Inferior parietal cortex (tissue), 1 donor: Measurements from ENCODE around the gene LGALS3.
A peak's percentile ranks its signal among the peaks of the same experiment; 100 is the strongest.
"Not testable (repeated sequence)": the region's sequence is repeated elsewhere in the genome, so short reads cannot be mapped to it uniquely, and the experiment has no call there.

Experiments used
- DNase-seq: peaks from one replicate; pipeline ENCODE4 v3.0.0-alpha.2; 2016; ENCODE audit errors: extremely low spot score

Gene LGALS3

DNA sequence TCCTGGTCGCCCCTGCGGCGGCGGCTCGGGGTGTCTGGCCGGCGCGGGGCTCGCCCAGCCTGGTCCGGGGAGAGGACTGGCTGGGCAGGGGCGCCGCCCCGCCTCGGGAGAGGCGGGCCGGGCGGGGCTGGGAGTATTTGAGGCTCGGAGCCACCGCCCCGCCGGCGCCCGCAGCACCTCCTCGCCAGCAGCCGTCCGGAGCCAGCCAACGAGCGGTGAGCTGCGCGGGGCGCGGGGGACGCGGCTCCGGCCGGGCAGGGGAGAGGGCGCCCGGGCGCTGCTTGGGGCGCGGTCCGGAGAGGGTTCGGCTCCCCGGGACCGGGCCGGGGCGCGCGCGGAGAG lies at the start of gene LGALS3:
Gene LGALS3, plus strand, starts transcription at position 167 of the 342 bp plus-strand sequence. CDS start 8,122 bp downstream, outside the sequence.
- no peak for DNase-seq

DNA sequence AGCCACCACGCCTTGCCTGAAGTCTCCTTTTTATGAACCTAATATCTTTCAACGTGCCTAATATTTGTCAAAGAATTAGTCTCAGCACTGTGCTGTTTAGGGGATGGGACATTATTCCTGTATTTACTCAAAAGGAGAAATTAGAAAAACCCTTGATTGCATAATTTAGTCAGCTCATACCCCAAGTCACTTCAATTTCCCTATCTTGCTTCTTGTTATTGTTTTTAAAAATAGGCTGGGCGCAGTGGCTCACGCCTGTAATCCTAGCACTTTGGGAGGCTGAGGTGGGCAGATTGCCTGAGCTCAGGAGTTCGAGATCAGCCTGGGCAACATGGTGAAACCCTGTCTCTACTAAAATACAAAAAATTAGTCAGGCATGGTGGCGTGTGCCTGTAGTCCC lies 49.1 kb upstream of the LGALS3 start:
- DNase-seq: not testable (repeated sequence)

DNA sequence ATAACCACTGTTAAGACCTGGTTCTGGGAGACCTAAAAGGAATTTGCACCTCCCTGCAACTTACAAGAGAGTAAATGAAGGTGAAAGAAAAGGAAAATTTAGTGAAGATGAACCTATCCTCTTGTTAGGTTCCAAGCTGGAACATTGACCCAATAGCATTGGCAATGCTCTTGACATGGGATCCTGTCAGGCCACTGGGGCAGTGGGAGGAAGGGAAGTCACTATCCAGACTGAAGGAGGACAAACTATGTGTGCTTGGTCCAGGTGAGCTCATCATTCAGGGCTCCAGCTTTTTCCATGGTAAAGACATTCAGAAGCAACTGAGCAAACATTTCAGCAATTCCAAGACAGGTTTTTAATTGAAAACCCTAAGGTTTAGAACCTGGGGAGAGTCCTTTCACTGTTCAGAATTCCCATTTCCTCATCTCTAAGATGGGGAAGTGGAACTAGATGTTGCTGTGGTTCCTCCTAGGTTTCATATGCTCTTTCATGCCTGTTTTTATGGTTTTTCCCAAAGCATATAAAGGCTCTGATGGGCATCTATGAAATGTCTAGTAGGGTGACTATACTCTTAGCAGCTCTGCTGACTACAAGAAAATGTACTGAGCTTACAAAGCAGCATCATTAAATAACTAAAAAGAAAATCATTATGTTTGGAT lies 44.5 kb upstream of the LGALS3 start:
- DNase-seq: no peak

DNA sequence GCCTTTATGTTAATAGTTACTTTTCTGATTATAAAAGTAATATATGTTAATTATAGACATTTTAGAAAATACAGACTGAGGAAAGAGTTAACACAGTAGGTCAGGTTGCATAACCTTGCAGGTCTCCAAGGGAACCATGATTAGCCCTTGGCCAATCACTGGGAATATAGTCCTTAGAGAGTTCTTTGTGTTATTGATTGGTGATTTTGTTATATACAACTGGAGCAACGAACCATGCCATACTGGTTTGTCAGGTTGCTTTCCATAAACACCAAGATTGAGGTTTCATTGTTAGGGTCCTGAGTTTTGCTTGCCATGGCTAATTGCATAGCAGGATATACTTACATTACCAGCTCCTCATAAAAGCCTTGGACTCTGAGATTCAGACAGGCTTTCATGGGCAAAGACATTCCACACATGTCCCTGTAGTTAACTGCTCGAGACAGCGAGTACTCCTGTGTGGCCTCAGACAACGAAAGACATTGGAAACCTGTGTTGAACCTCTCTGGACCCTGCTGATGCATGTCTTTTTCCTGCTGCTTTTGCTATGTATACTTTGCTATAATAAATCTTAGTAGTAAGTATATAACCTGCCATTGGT lies 43.9 kb upstream of the LGALS3 start:
- DNase-seq: no peak

DNA sequence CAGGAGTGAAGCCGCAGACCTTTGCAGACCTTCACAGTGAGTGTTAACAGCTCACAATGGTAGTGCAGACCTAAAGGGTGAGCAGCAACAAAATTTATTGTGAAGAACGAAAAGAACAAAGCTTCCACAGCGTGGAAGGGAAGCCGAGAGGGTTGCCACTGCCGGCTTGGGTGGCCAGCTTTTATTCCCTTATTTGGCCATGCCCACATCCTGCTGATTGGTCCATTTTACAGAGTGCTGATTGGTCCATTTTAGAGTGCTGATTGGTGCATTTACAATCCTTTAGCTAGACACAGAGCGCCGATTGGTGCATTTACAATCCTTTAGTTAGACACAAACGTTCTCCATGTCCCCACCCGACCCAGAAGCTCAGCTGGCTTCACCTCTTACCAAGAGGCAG lies 42.1 kb upstream of the LGALS3 start:
- no peak for DNase-seq

DNA sequence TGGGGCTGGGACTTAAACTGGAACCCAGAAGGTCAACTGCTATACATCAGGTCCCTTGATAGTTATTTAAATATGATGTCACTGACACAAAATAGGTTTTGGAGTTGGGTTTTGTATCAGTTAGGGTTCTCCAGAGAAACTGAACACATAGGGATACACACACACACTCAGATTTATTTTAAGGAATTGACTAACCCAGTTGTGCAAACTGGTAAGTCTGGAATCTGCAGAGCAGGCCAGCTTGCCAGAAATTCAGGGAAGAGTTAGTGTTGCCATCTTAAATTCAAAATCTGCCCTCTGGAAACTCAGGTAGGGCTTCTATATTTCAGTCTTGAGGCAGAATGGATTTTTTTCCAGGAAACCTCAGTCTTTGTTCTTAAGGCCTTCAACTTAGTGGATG lies 40.7 kb upstream of the LGALS3 start:
- no peak for DNase-seq

DNA sequence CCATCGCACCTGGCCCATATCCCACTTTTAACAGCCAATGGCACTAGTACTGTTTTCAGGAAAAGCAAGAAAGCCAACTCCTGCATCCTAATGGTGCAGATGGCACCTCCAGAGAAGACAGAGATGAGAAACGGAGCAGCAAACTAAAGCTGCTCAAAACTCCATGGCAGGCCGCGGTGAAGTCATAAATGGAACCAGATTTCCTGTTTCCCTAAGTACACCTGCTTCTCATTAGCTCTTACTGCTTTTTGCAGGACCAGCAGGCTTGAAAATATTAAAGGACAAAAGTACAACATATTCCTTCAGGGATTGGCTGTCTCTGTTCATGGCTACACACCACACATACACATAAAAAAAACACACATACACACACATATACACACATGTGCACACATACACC lies 36.7 kb upstream of the LGALS3 start:
- no peak for DNase-seq

DNA sequence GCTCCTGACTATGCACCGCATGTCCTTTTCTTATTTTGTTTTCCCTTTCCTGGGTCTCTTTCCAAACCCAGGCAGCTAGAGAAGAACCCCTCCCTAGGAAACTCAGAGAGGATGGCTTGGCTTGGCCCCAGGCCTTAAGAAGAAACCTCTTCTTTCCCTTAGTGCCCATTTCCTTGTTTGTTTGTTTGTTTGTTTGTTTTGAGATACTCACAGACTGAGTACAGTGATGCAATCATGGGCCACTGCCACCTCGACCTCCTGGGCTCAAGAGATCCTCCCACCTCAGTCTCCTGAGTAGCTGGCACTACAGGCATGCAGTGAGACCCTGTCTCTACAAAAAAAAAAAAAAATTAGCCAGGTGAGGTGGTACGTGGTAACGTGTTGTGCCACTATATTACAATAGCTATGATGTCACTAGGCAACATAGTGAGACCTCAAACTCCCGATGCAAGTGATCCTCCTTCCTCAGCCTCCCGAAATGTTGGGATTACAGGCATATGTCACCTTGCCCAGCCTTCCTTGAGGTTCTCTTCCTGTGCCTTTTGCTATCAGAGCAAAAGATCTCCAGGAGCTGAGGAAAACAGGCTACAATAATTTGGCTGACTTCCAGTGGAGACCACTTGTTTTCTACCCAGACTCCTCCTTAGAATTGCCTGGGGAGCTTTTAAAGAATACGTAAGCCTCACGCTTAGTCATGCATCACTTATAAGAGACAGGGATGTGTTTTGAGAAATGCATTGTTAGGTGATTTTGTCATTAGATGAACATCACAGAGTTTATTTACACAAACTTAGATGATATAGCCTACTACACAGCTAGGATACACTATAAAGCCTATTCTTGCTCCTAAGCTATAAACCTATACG lies 34.5 kb upstream of the LGALS3 start:
- DNase-seq: no peak

DNA sequence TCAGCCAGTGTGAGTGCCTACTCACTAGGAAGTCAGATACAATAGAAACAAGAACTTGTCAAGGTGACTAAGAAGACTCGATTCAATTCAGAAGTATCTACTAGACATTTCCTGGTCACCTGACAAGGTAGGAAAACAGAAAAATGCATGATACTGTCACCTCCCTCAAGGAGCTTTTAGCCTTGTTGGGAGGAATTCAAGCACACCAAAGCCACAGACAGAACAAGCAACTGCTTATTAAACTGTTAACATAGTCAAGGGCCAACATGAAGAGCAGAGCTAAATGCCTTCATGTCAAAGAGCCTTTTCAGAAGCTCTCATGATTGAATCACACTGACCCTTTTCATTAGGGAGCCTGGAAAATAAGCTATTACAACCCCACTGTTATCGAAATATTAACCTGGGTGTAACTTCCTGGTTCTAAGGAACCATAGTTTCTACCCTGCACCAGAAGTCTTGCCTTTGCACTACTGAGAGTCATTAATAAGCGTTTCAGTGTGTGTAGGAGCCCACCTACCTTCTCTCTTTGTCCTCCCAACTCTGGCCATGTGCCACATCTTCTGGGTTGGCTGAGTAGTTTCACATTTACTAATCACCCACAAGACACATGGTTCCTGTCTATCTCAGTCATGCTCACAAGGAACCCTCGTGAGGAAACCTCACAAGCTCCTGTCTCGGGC lies 31.0 kb upstream of the LGALS3 start:
- DNase-seq: no peak

DNA sequence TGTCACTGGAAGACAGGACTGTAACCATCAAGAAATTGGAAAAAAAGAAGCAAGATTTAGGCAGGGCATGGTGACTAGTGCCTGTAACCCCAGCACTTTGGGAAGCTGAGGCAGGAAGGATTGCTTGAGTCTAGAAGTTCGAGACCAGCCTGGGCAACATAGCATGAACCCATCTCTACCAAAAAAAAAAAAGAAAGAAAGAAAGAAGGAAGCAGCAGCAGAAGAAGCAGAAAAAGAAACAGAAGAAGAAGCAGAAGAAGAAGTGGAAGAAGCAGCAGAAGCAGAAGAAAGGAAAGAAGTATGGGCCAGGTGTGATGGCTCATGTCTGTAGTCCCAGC lies 30.5 kb upstream of the LGALS3 start:
- DNase-seq: no peak

DNA sequence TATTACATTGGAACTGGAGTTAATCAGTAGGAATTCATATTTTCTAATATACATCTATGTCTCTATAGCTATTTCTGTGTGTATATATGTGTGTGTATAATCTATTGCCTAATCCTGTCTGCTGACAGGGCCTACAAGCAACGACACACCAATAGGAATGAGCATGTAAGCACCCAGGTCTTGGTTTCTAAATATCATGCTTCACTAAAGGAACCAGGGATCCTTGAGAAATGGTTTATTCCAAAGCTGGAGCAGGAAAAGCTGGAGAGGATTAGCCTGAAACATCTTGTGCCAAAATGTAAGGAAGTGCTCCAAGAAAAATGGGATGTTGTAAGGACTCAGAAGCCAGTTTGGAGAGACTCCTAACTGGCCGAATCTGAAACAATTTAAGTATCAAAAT lies 29.3 kb upstream of the LGALS3 start:
- DNase-seq: no peak

DNA sequence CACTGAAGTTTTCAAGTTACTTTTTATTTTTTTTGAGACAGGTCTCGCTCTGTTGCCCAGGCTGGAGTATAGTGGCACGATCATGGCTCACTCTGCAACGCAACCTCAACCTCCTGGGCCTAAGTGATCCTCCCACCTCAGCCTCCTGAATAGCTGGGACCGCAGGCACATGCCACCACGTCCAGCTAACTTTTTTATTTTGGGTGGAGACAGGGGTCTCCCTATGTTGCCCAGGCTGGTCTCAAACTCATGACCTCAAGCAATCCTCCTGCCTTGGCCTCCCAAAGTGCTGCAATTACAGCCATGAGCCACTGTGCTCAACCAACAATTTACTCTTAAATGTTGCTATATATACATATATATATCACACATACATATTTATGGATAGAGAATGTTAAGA lies 27.4 kb upstream of the LGALS3 start:
- no peak for DNase-seq

DNA sequence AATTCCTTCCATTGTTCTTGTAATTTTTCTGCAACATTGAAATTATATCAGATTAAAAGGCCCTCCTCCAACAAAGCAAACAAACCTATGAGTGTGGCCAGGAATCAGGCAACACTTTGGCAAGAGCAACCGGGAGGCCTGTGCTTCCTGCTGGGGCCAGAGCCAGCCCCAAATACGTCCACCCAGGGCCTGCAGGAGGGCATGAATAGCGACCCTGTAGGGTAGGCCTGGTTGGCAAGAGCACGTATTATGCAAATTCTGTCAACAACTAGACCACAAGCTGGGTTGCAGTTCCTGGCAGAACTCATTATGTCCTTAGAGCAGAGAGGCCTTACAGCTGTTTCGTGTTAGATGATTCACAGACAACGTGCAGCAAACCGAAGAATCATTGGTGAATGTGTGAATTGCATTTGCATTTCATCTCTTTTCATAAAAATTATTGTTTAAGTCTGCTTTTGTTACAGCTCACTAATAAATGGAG lies 26.9 kb upstream of the LGALS3 start:
- peak; percentile 60 for DNase-seq

DNA sequence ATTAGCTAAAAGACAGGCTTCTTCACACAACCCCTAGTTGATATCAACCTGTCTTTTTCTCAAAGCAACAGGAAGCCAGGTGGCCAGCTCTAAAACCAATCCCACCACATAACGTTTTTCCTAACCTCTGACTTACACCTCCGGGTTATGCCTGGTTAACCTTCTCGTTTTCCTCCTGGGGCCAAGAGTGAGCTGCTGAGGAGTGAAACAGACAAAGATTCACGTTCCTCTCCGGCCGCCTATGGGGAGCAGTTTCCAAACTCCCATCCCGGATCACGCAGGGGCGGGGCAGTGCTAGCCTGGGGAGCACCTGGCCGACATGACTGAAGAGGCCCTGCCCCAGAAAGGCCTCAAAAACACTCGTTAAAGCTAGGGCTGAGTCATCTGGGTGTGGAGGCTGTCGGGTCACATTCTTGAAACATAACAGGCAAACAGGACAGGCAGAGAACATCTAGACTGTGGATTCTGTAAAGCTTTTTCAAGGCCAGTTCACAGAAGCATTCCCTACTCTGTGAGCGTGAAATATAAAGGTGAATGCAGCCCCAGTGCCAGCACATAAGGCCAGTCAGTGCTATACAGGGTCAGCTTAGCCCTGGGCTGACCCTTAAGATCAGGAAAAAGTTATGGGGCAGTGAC lies 25.9 kb upstream of the LGALS3 start:
- no peak for DNase-seq

DNA sequence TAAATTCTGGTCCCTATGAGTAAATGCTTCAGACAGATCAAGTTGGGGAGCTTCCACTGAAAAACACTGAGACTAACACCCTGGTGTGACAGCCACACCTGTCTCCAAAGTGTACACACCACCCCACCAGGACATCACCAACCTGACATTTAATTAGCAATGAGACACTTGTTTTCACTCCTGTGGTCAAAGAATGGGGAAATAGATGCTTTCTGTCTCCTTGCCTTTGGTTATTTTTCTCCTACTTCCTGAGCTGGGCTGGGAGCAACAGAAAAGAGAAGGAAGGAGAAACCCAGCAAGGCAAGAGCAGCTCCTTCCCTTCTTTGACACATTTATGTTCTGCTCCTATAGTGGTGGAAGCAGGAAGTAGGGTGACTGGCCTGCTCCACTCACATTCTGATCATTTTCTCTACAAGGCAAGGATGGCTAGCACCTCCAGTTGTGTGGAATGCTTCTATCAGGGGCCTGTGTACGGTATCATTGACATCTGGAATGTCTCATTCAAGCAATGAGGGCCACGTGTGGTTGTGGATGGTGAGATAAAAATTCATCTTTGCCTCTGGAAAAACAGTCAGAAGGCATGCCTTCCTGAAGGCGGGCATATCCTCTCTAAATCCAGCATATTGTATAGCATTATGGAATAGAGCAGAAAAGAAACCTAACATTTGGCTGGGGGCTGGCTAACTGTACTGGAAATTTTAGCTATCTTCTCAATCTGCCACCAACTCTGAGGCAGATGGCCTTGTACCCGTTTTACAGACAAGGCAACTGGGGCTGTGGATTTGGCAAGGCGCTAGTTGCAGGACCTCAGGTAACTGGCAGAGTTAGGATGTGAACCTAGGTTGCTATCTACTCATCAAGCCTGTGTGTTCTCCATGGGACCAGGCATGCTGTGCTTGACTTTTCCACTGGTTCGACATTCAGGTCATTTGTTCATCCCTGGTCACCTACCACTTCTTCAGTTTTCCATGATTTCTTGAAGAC lies 24.8 kb upstream of the LGALS3 start:
- DNase-seq: no peak

DNA sequence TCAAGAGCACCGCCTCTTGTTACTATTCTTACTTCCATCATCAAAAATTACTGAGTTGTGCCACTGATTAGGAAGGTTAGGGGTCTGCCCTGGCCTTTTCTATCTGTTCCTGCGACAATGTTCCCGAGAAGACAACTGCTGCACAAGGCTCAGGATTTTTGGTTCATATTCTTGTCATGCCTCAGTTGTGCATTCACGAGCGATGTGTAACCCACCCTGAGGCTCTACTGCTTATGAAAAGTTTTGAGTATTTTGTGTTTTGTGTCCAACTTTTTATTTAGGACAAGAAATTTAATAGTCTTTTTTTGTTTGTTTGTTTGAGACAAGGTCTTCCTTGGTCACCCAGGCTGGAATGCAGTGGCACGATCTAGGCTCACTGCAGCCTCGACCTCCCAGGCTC lies 23.1 kb upstream of the LGALS3 start:
- no peak for DNase-seq

DNA sequence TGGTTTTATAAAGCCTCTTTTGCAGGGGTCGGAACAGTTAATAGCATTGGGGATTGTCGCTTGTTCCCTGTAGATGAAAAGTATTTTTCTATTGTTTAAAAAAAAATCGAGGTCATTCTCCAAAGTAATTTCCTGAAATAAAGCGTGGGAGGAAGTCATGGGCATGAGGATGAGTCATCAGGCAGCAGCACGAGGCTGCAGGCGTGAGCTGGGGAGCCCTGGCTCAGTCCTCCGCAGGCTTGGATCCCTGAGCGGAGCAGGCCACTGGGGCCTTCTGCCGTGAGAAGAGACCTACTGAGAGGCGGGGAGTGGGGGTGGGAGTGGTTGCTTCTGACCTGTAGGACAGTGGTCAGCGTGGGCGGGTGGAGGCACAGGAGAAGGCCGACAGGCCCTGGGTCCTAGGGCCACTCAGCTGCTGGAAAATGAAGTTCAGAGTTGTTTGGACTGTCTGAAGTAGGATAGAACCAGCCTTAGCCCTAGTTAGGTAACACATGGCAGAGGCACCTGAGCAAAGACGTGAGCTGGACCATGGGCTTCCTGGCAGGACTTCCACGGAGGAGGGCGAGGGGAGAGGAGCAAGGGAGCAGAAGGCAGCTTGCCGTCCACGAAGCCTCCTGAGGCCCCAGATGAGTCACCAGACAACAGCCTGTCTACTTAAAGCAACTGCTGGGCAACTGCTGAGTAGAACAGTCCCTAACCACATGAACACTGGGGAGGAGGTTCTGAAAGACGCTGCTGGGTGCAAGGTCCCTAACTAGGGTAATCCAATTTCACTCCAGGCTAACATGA lies 21.1 kb upstream of the LGALS3 start:
- no peak for DNase-seq

DNA sequence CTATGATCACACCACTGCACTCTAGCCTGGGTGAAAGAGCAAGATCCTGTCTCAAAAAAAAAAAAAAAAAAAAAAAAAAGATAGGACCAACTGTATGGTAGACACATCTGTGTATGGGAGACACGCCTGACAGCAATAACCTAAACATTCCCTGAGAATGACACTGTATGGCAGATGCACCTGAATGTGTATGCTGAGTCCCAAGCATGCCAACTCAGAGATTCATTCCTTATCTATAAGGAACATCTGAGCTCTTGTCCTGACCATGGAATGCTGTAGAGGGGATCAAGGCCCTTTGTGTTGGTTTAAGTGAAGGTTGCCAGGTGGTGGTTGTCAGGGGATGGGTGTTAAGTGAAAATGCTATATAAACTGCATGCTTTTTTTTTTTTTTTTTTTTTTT lies 19.2 kb upstream of the LGALS3 start:
- no peak for DNase-seq

DNA sequence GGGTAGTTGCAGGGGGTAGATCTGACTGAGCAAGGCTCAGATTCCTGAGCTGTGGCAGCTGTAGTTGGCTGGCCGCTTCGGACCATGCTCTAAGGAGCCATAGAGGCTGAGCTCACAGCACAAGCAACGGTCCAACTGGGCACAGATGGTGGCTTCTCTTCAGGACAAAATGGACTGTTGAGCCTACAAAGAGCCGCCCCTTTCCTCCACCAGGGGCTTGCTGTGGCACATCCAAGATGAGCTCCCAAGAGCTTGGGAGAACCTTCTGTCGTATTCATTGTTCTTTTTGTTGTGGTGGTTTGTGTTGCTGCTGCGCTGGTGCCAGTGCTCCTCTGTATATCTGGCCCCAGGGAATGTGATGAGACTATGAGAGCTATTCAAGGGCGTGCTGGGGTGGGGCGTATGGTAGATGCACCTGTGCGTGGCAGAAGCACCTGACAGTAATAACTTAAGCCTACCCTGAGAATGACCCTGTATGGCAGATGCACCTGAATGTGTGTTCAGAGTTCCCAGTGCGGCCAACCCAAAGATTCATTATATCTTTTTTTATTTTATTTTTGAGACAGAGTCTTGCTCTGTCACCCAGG lies 17.8 kb upstream of the LGALS3 start:
- no peak for DNase-seq

DNA sequence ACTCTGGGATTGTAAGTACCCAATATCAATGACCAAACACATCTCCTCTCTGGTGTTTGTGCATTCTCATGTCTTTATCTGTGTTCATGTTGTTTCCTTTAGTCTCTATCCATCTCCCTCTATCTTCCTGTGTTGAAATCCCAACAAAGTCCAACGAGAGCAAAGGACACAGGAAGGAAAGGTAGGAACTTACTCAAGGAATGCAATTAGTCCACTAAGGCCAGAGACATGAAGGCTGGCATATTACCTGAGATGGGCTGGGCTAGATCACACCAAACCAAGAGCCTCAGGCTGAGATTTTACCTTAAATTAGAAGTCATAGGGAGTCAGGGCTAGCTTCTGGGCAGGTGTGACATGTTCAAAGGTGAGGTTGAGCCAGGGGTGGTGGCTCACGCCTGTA lies 14.3 kb upstream of the LGALS3 start:
- DNase-seq: no peak
